ENCODE results near the gene ELMOD3. TPM values are rescaled to one million over a fixed set of nuclear protein-coding genes. Genes with fewer than 3 reads are reported as not detected.

Gene ELMOD3
- total and polyA plus RNA-seq, 2 of the 8 experiments (the other 6 are each of a cell fraction or from before 2014, with no cell fraction given): 8.5 to 10.2 TPM

DNA sequence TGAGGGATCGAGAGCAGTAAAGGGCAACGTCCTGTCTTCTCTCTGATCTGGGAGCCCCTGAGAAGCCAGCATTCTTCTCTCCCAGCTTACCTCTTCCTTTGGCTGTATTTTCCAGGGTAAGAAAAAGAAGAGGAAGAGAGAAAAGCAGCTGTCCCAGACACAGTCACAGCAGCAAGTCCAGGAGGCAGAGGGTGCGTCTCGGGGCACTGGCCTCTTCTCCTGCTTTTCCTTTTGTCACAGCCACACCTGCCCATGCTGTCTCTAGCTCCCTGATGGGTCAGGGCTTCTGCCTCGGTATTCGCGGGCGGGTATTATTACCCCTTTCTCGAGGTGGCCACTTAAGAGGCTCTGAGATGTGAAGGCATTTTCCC is 47.1 kb upstream of the ELMOD3 start:
- FAIRE-seq (no peak), DNase-seq (ENCODE audit: low read depth in 1 of 2, low spot score in 2 of 2) (no peak)
- Histone ChIP-seq H2AK5ac (ENCODE audit: low read depth, low read length) (no peak overlapping the region), H2AFZ (ENCODE audit: low read length) (no peak overlapping the region), H4K91ac (replicated peaks; ENCODE audit: insufficient read length, low read length) (no peak overlapping the region), H2BK20ac (ENCODE audit: low read length) (no peak overlapping the region), H3K4me1 (replicated peaks in 1 of 4; ENCODE audit: control insufficient read depth in 3 of 4, insufficient read depth in 4 of 4, low read length in 3 of 4) (peaks cover 0 to 8% (median 2%) of the 10 kb centered on the region in 4 experiments; a peak in 5 of 7 replicates), H3K56ac (replicated peaks; ENCODE audit: insufficient read length, low read depth, low read length) (no peak overlapping the region), H2BK5ac (ENCODE audit: low read depth, low read length) (no peak overlapping the region), H3K27me3 (replicated peaks in 1 of 4; ENCODE audit: control insufficient read depth in 3 of 4, extremely low read depth in 1 of 4, insufficient read depth in 3 of 4, low read length in 3 of 4) (no peaks in the 10 kb centered on the region), H3K79me1 (ENCODE audit: low read depth, low read length) (peaks cover 3% of the 10 kb centered on the region; the same call in 1 of the 2 replicates), H3K23ac (ENCODE audit: insufficient read length) (no peak overlapping the region), H2BK15ac (ENCODE audit: low read length) (no peak overlapping the region), H3K14ac (ENCODE audit: insufficient read length) (no peak overlapping the region), H3K23me2 (ENCODE audit: low read depth, low read length) (no peaks in the 10 kb centered on the region), H4K5ac (ENCODE audit: insufficient read length, low read depth, low read length) (no peak overlapping the region), H3K4ac (replicated peaks; ENCODE audit: insufficient read length, low read depth, low read length) (no peak overlapping the region), H3K9me3 (ENCODE audit: insufficient read depth in 2 of 2, low read depth in 1 of 2, low read length in 1 of 2) (no peaks in the 10 kb centered on the region), H3K27ac (ENCODE audit: low read depth, low read length) (no peak overlapping the region), H3K4me3 (ENCODE audit: extremely low read depth in 1 of 4, insufficient read depth in 2 of 4, low read depth in 3 of 4, low read length in 4 of 4) (no peak overlapping the region), H3K79me2 (ENCODE audit: control insufficient read depth in 1 of 2, insufficient read depth in 2 of 2, low read length in 2 of 2) (no peaks in the 10 kb centered on the region), H3K18ac (ENCODE audit: extremely low read depth, low read length) (no peak overlapping the region), H4K8ac (ENCODE audit: extremely low read depth, insufficient read depth, low read length) (no peak overlapping the region), H3K4me2 (ENCODE audit: insufficient read depth in 1 of 2, low read depth in 2 of 2, low read length in 2 of 2) (no peak overlapping the region), H3K36me3 (ENCODE audit: control insufficient read depth in 2 of 4, insufficient read depth in 4 of 4, low read length in 3 of 4) (peaks cover 25 to 71% (median 46%) of the 10 kb centered on the region in 4 experiments), H2BK120ac (replicated peaks; ENCODE audit: low read depth, low read length) (no peak overlapping the region), H4K20me1 (replicated peaks in 1 of 2; ENCODE audit: control insufficient read depth in 1 of 2, insufficient read depth in 2 of 2, low read length in 2 of 2) (peaks cover 1 to 7% of the 10 kb centered on the region in 2 experiments), H3K9ac (replicated peaks in 1 of 4; ENCODE audit: extremely low read depth in 1 of 4, low read depth in 3 of 4, low read length in 3 of 4) (no peak overlapping the region), H2BK12ac (ENCODE audit: low read depth, low read length) (no peak overlapping the region)
- TF ChIP-seq KDM1A (IDR thresholded peaks at IDR 0.05; ENCODE audit: borderline replicate concordance, low read length) (no peak), EP300 (IDR thresholded peaks at IDR 0.05; ENCODE audit: borderline replicate concordance in 1 of 2, low read depth in 2 of 2, low read length in 2 of 2) (no peak), SP2 (IDR thresholded peaks at IDR 0.05; ENCODE audit: low read length) (no peak), MAFK (IDR thresholded peaks at IDR 0.05; ENCODE audit: low read depth, low read length) (no peak), CBX8 (IDR thresholded peaks at IDR 0.05; ENCODE audit: borderline replicate concordance, low read depth, low read length) (no peak), CTCF (IDR thresholded peaks at IDR 0.05; ENCODE audit: control extremely low read depth in 1 of 3, insufficient read depth in 1 of 3, low read depth in 1 of 3, low read length in 3 of 3) (no peak), PHF8 (conservative IDR thresholded peaks at IDR 0.05; ENCODE audit: low read depth, low read length) (no peak), KDM4A (IDR thresholded peaks at IDR 0.05; ENCODE audit: low read depth, low read length, severe bottlenecking) (no peak), JUN (IDR thresholded peaks at IDR 0.05; ENCODE audit: low read depth, low read length) (no peak), TAF7 (optimal IDR thresholded peaks at IDR 0.05; ENCODE audit: borderline replicate concordance, low read depth, low read length) (no peak)
- TF ChIP-seq, protein P1, sequence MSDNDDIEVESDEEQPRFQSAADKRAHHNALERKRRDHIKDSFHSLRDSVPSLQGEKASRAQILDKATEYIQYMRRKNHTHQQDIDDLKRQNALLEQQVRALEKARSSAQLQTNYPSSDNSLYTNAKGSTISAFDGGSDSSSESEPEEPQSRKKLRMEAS (IDR thresholded peaks at IDR 0.05): no peak
- ChIA-PET CTCF (ENCODE audit: partially characterized antibody) (interaction anchor here (1.0 to 3.4 kb wide), 5 partner anchors 9 to 241 kb away, joined by 3 to 18 read pairs (median 4); no protein-coding TSS in a partner anchor), POLR2A (ENCODE audit: partially characterized antibody) (interaction anchor here (1.0 kb wide), 1 partner anchor 9 kb away, joined by 4 read pairs; no protein-coding TSS in a partner anchor)
- 91% methylated on average over 9 of the region's 9 CpGs; no CpG with 5 or more reads in 1 of the 2 experiments for WGBS, 2 experiments (ENCODE audit: extremely low coverage in 1 of 2, insufficient coverage in 1 of 2, insufficient read length in 1 of 2, insufficient replicate concordance in 2 of 2, low coverage in 1 of 2, low lambda C conversion rate in 2 of 2, missing lambda C conversion rate in 1 of 2)

Data from H1 (cell line).